GM21423 (cell line): ENCODE results near the gene NCAPD3.
"Not testable (repeated sequence)": the region's sequence is repeated elsewhere in the genome, so short reads cannot be mapped to it uniquely, and the experiment has no call there.

Experiments
- ATAC-seq: cut with Tn5 transposase; IDR thresholded peaks from one replicate; pipeline ENCODE4 v1.9.1; 2021; ENCODE audit warnings: mild to moderate bottlenecking, moderate library complexity; ENCODE audit not compliant: unreplicated experiment

Gene NCAPD3

GRCh38 chr11:134139873-134140331 lies 83.9 kb downstream of the NCAPD3 start:
- peak; percentile 79 for ATAC-seq

- ATAC-seq, result no peak
These were observed 84.4 kb downstream of the NCAPD3 start for GRCh38 chr11:134139303-134139872.

- no peak for ATAC-seq
These were observed 85.4 kb downstream of the NCAPD3 start for GRCh38 chr11:134138376-134138775.

GRCh38 chr11:134134167-134134566 lies 89.6 kb downstream of the NCAPD3 start:
- ATAC-seq, result no peak

GRCh38 chr11:134132808-134133207 lies 91.0 kb downstream of the NCAPD3 start:
- no peak for ATAC-seq

GRCh38 chr11:134131628-134132244 lies 92.0 kb downstream of the NCAPD3 start:
- no peak for ATAC-seq

GRCh38 chr11:134126217-134126822 lies 97.4 kb downstream of the NCAPD3 start:
- ATAC-seq, result no peak

GRCh38 chr11:134125507-134125906 lies 98.3 kb downstream of the NCAPD3 start:
- no peak for ATAC-seq

- ATAC-seq, result no peak
These were observed 98.9 kb downstream of the NCAPD3 start for GRCh38 chr11:134124660-134125451.

- no peak for ATAC-seq
These were observed 102.7 kb downstream of the NCAPD3 start for GRCh38 chr11:134120921-134121526.

- no peak for ATAC-seq
These were observed 103.5 kb downstream of the NCAPD3 start for GRCh38 chr11:134120143-134120850.

GRCh38 chr11:134119094-134119493 lies 104.7 kb downstream of the NCAPD3 start:
- ATAC-seq, result no peak

- ATAC-seq, result no peak
These were observed 105.8 kb downstream of the NCAPD3 start for GRCh38 chr11:134118006-134118405.

- no peak for ATAC-seq
These were observed 107.6 kb downstream of the NCAPD3 start for GRCh38 chr11:134116210-134116609.

GRCh38 chr11:134113787-134114186 lies 110.0 kb downstream of the NCAPD3 start:
- not testable (repeated sequence) for ATAC-seq

GRCh38 chr11:134110252-134110815 lies 113.4 kb downstream of the NCAPD3 start:
- ATAC-seq, result no peak
